ENCODE measurements around the gene FRMPD2.
"Not testable (repeated sequence)": the region's sequence is repeated elsewhere in the genome, so short reads cannot be mapped to it uniquely, and the experiment has no call there.

The FRMPD2 gene

GRCh38 chr10:48287417-48288391 is 13.2 kb upstream of the FRMPD2 start:
- no peak for DNase-seq

GRCh38 chr10:48286356-48286755 is 11.9 kb upstream of the FRMPD2 start:
- no peak for DNase-seq

DNA sequence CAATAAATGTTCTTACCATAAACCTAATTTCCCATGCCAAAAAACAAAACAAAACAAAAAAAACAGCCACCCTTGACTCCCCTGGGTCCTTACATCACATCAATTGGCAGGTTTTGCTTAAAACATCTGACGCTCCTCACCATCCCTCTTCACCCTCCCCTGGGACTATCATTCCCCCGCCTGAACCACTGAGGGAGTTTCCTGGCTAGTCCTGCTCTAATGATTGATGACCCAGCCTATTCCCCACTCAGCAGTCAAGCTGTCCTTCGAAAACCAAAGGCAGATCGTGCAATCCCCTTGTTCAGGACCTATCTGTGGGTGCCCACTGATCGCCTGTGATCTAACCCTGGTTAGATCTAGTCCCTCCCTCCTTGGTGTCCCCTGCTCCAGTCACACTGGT is 11.2 kb upstream of the FRMPD2 start:
- no peak for DNase-seq

GRCh38 chr10:48284811-48285210 is 10.3 kb upstream of the FRMPD2 start:
- DNase-seq = no peak

DNA sequence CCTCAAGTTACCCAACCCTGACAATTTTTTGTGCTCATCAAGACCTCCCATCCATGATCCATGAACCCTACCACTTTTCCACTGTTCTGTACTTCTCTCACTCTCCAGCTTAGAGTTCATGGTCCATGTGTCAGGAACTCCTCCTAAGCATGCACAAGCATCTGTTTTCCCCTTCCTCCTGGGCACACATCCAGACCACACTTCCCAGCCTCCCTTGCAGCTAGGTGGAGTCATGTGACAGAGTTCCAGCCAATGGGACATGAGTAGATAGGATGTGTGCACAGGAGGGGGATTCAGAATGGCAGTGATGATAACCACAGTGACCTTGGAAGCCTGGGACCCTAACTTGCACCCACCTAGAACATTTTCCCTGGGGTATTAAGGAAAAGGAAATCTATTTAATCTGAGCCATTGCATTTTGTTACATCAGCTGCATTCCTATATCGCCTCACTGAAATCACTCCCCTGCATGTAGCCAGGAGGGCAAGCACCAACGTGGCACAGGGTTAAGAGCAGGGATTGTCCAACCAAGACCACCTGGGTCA is 9.6 kb upstream of the FRMPD2 start:
- DNase-seq = no peak

GRCh38 chr10:48282829-48283228 is 8.3 kb upstream of the FRMPD2 start:
- no peak for DNase-seq

DNA sequence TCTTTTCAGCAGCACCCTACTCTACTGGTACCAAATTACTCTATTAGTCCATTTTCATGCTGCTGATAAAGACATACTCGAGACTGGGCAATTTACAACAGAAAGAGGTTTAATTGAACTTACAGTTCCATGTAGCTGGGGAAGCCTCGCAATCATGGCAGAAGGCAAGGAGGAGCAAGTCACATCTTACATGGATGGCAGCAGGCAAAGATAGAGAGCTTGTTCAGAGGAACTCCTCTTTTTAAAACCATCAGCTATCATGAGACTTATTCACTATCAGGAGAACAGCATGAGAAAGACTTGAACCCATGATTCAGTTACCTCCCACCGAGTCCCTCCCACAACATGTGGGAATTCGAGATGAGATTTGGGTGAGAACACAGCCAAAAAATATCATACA is 7.2 kb upstream of the FRMPD2 start:
- not testable (repeated sequence) for DNase-seq

GRCh38 chr10:48279081-48279751 is 4.7 kb upstream of the FRMPD2 start:
- no peak for DNase-seq

- no peak for DNase-seq
These were observed 2.6 kb upstream of the FRMPD2 start for GRCh38 chr10:48277093-48277492.

GRCh38 chr10:48273741-48274140 is 755 bp downstream of the FRMPD2 start:
- no peak for DNase-seq

DNA sequence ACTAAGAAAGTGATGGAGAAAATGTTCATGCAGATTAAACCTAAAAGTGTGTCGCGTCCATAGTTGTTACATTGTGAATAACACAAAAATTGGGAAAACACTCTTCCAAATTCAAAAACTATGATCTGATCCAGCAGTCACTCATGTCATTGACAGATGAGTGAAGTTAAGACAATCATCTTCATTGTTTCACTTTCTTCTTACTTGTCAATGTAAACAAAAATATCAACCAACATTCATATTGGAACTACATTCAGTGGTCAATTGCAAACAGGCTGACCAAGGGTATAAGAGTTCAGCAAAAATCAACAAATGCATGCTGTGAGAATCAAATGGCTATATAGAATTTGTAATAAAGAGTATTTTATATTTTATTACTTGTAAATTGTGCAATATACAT is 1.8 kb downstream of the FRMPD2 start:
- no peak for DNase-seq

GRCh38 chr10:48271047-48271730 is 3.3 kb downstream of the FRMPD2 start:
- no peak for DNase-seq

- no peak for DNase-seq
These were observed 8.0 kb downstream of the FRMPD2 start for GRCh38 chr10:48266528-48266927.

DNA sequence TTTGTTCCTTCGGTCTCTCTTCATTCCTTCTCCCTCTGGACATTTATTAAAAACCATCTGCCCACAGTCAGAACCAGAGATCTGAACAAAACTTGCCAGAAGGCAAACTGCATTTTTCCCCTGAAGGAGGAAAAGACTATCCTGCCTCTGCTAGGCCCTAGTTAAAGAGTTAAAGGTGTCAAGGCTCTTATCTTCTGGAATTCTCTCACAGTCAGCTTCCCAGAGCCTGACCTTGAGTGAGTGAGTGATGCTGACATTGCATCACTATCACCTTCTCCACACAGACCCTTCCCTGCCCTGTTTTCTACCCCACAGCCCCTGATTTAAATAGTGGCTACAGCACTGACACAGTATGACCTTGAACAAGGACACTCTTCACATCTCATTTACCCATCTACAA is 16.4 kb downstream of the FRMPD2 start:
- DNase-seq = no peak

- no peak for DNase-seq
These were observed 17.0 kb downstream of the FRMPD2 start for GRCh38 chr10:48257407-48257961.

- no peak for DNase-seq
These were observed 18.8 kb downstream of the FRMPD2 start for GRCh38 chr10:48255722-48256121.

DNA sequence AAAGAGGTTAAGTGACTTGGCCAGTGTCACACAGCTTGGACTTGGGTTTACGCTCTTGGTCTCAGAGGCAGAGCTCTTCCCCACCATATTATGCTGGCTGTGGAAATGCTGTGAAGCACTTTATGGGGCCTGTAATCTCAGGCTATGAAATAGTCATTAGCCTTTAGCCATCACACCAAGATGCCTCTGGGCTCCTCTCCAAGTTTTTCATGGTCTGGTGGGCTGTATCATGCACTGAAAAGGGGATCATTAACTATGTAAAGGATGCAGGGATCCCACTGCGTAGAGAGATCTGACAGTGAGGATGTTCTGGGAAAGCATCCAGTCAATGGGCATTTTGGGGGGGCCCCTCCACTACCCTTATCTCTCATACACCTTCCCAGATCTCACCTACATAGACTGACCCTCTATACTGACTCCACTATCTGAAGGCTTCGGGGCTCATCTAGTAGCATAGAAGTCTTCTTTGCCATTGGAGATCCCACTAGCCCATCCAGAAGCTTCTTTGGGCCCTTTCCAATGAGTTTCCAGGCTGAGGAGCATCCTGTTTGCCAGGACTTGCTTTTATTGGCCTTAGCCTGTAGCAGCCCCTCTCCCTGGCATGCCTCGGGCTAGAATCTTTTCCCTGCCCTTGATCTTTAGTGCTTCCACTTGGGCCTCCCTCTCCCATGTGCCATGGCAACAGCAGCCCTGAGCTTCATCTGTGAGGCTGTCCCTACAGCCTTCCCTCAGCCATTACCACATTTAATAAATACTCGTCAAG is 19.6 kb downstream of the FRMPD2 start:
- no peak for DNase-seq

- DNase-seq = peak in 1 of 2 experiments; percentile 58
These were observed 20.4 kb downstream of the FRMPD2 start for GRCh38 chr10:48253970-48254657.

GRCh38 chr10:48252354-48252650 is 22.2 kb downstream of the FRMPD2 start:
- DNase-seq = no peak

- peak in 1 of 2 experiments; percentile 31 for DNase-seq
These were observed 22.8 kb downstream of the FRMPD2 start for GRCh38 chr10:48251525-48252353.

DNA sequence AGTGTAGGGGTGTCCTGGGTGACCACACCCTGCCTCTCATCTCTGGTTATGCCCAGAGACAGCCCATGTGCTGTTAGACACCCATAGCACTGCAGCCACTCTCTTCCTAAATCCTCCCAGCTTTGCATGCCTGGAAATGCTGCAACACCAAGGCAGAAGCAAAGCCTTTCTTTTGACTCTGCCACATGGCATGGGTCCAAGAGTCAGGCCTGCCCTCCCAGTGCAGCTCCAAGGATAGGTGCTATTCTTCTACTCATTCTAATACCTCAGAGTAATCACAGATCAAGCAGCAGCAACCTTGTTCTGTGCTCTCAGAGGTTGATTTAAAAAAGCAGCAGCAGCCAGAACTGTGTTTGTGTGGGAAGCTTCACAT is 23.4 kb downstream of the FRMPD2 start:
- peak in 1 of 2 experiments; percentile 30 for DNase-seq

Data from NCI-H526 (cell line).